ENCODE results near the gene NELL1.

GRCh38 chr11:21622995-21623394 lies 953.6 kb downstream of the NELL1 start:
- TF ChIP-seq, protein P1, sequence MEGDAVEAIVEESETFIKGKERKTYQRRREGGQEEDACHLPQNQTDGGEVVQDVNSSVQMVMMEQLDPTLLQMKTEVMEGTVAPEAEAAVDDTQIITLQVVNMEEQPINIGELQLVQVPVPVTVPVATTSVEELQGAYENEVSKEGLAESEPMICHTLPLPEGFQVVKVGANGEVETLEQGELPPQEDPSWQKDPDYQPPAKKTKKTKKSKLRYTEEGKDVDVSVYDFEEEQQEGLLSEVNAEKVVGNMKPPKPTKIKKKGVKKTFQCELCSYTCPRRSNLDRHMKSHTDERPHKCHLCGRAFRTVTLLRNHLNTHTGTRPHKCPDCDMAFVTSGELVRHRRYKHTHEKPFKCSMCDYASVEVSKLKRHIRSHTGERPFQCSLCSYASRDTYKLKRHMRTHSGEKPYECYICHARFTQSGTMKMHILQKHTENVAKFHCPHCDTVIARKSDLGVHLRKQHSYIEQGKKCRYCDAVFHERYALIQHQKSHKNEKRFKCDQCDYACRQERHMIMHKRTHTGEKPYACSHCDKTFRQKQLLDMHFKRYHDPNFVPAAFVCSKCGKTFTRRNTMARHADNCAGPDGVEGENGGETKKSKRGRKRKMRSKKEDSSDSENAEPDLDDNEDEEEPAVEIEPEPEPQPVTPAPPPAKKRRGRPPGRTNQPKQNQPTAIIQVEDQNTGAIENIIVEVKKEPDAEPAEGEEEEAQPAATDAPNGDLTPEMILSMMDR (conservative IDR thresholded peaks at IDR 0.05 in 1 of 2, IDR thresholded peaks at IDR 0.05 in 1 of 2; ENCODE audit: extremely low read depth in 1 of 2, insufficient read depth in 1 of 2, low read depth in 1 of 2, low read length in 2 of 2): no peak
- TF ChIP-seq EZH2 (IDR thresholded peaks at IDR 0.05; ENCODE audit: borderline replicate concordance, low read length): no peak

All from mammary epithelial cell (primary cell).